ENCODE data around the gene RNF144A. TPM values are rescaled to one million over a fixed set of nuclear protein-coding genes. Genes with fewer than 3 reads are reported as not detected.
A peak's percentile ranks its signal among the peaks of the same experiment; 100 is the strongest.

The RNF144A gene
- total and polyA plus RNA-seq, 10 donors: 3.8 to 86.6 (median 50.9) TPM

DNA sequence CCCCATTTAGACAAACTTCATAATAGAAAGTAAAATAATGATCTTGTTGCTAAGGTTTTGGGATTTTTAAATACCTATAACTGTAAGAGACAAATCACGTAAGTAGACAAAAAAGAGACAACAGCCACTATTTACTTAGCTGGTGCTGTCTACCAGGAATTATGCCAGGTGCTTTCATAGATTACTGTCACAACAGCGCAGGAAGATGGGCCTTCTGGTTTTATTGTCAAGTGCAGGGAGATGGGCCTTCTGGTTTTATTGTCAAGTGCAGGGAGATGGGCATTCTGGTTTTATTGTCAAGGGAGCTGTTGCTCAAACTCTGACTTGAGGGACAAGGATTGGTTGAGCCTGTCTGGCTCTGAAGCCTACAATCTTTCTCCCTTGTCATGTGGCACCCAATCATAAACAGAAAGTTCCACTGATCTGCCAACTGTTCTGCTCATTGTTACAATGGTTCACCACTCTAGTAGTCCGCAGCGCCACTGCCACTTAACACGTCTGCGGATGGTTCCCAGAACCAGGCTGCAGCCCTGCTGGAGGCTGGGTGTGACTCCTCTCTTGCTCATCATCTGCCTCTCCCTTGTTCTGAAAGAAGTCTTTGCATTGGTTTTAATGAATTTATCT lies 95.0 kb downstream of the RNF144A start:
- Histone ChIP-seq H3K4me1 (peaks cover 27 to 81% (median 51%) of the 10 kb centered on the region in 6 donors), H3K36me3 (peaks cover 0 to 26% (median 0%) of the 10 kb centered on the region in 6 donors), H3K4me3 (no peak overlapping the region), H3K27ac (no peak overlapping the region), H3K9me3 (no peaks in the 10 kb centered on the region), H3K27me3 (replicated peaks in 1 of 7) (no peaks in the 10 kb centered on the region)
- intact Hi-C loops (cut with DNase I; ENCODE audit: low total_unique reads): no loop called here
- DNase-seq: peak; percentile 68
- no peak for TF ChIP-seq POLR2A (IDR thresholded peaks at IDR 0.05)
- TF ChIP-seq POLR2AphosphoS5 (IDR thresholded peaks at IDR 0.05): no peak
- TF ChIP-seq, protein P1, sequence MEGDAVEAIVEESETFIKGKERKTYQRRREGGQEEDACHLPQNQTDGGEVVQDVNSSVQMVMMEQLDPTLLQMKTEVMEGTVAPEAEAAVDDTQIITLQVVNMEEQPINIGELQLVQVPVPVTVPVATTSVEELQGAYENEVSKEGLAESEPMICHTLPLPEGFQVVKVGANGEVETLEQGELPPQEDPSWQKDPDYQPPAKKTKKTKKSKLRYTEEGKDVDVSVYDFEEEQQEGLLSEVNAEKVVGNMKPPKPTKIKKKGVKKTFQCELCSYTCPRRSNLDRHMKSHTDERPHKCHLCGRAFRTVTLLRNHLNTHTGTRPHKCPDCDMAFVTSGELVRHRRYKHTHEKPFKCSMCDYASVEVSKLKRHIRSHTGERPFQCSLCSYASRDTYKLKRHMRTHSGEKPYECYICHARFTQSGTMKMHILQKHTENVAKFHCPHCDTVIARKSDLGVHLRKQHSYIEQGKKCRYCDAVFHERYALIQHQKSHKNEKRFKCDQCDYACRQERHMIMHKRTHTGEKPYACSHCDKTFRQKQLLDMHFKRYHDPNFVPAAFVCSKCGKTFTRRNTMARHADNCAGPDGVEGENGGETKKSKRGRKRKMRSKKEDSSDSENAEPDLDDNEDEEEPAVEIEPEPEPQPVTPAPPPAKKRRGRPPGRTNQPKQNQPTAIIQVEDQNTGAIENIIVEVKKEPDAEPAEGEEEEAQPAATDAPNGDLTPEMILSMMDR (IDR thresholded peaks at IDR 0.05 in 8 of 11, conservative IDR thresholded peaks at IDR 0.05 in 3 of 11): no peak
- 94 to 99% (median 95%) methylated on average over 6 of the region's 6 CpGs for WGBS, 5 donors

DNA sequence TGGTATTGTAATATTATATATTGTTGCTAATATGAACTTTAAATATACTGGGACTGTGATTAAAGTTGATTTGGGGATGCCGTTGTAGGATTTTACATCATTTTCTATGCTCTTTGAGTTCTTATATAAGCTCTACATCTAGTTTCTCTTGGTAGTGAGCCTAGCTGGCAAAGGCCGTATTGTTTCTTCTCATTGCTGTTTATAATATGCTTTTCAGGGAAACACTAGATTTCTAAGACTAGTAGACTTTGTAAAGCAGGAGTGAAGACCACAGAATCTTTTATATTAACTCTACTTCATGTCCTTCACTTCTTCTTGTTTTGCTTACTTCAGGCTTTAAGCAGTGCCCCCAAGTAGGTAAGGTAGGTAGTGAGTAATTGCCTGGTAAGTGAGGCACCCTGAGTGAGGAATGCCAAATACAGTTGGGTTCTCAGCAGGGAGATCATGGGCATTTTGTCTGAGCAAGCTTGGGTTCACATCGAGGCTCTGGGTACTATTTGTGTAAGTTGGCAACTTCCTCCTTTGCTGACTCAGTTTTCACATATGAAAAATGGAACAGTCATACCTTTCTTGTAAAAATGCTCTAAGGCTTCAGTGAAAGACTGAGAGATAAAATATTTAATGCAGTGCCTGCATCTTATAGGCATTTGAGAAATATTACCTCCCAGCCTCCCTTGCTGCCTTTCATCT lies 96.4 kb downstream of the RNF144A start:
- TF ChIP-seq, protein P1 (IDR thresholded peaks at IDR 0.05 in 8 of 11, conservative IDR thresholded peaks at IDR 0.05 in 3 of 11): no peak
- TF ChIP-seq POLR2AphosphoS5 (IDR thresholded peaks at IDR 0.05): no peak
- TF ChIP-seq POLR2A (IDR thresholded peaks at IDR 0.05): no peak
- 59 to 76% (median 71%) methylated on average over 3 of the region's 3 CpGs for WGBS, 5 donors
- Histone ChIP-seq H3K27me3 (replicated peaks in 1 of 7) (no peaks in the 10 kb centered on the region), H3K9me3 (no peaks in the 10 kb centered on the region), H3K4me3 (no peak overlapping the region), H3K36me3 (peaks cover 0 to 39% (median 0%) of the 10 kb centered on the region in 6 donors), H3K4me1 (peaks cover 22 to 81% (median 51%) of the 10 kb centered on the region in 6 donors), H3K27ac (peak overlapping the region in 3 of 8 donors; percentile 0 to 84 (median 9))
- DNase-seq: no peak
- intact Hi-C loops (cut with DNase I; ENCODE audit: low total_unique reads): no loop called here

DNA sequence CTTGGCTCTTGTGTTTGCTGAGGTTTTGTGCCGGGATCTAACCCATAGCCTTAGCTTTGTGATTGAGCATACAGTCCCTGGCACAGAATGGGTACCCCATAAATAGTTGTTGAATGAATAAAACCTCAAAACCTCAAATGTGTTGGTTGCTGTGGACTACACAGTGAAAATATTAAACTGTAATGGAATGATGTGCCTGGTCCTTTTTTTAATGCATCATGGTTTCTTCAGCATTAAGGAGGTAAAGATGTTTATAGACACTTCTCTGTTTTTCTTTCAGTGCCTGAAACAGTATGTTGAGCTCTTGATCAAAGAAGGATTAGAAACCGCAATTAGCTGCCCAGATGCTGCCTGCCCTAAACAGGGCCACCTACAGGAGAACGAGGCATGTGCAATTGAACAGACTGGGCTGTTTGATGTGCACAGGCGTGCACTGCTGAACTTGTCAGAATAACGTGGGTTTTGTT lies 97.0 kb downstream of the RNF144A start:
- intact Hi-C loops (cut with DNase I; ENCODE audit: low total_unique reads): no loop called here
- Histone ChIP-seq H3K4me3 (no peak overlapping the region), H3K27ac (peak overlapping the region in 3 of 8 donors; percentile 0 to 84 (median 9)), H3K27me3 (replicated peaks in 1 of 7) (no peaks in the 10 kb centered on the region), H3K36me3 (peaks cover 0 to 39% (median 3%) of the 10 kb centered on the region in 6 donors), H3K4me1 (peaks cover 18 to 81% (median 51%) of the 10 kb centered on the region in 6 donors), H3K9me3 (no peaks in the 10 kb centered on the region)
- DNase-seq: peak; percentile 67
- WGBS, 5 donors: 43 to 62% (median 56%) methylated on average over 5 of the region's 5 CpGs
- TF ChIP-seq, protein P1 (IDR thresholded peaks at IDR 0.05 in 8 of 11, conservative IDR thresholded peaks at IDR 0.05 in 3 of 11): peak in 10 of 11 experiments; percentile 8 to 64 (median 53)
- no peak for TF ChIP-seq POLR2AphosphoS5 (IDR thresholded peaks at IDR 0.05)
- no peak for TF ChIP-seq POLR2A (IDR thresholded peaks at IDR 0.05)
